EH (cell line): ENCODE measurements around the gene SCARB1.

Experiments
- DNase-seq: peaks from one replicate; pipeline ENCODE4 v3.0.0-alpha.2; 2015; ENCODE audit warnings: low read depth

The SCARB1 gene

GRCh38 chr12:124745891-124746570, 117.6 kb downstream of the SCARB1 start:
- DNase-seq = peak; percentile 96

GRCh38 chr12:124745465-124745890, 118.2 kb downstream of the SCARB1 start:
- no peak for DNase-seq

- no peak for DNase-seq
Measured at GRCh38 chr12:124744659-124745464, 118.8 kb downstream of the SCARB1 start.

GRCh38 chr12:124744273-124744640, 119.4 kb downstream of the SCARB1 start:
- no peak for DNase-seq

- no peak for DNase-seq
Measured at GRCh38 chr12:124743479-124744272, 120.0 kb downstream of the SCARB1 start.

GRCh38 chr12:124742678-124743077, 121.0 kb downstream of the SCARB1 start:
- no peak for DNase-seq

- DNase-seq = no peak
Measured at GRCh38 chr12:124742111-124742510, 121.6 kb downstream of the SCARB1 start.

- no peak for DNase-seq
Measured at GRCh38 chr12:124741211-124741610, 122.5 kb downstream of the SCARB1 start.

- DNase-seq = peak; percentile 69
Measured at GRCh38 chr12:124740691-124741137, 123.0 kb downstream of the SCARB1 start.

GRCh38 chr12:124739953-124740561, 123.6 kb downstream of the SCARB1 start:
- DNase-seq = no peak

- DNase-seq = peak; percentile 75
Measured at GRCh38 chr12:124738636-124739467, 124.8 kb downstream of the SCARB1 start.

GRCh38 chr12:124737772-124738635, 125.7 kb downstream of the SCARB1 start:
- no peak for DNase-seq

- no peak for DNase-seq
Measured at GRCh38 chr12:124737040-124737419, 126.6 kb downstream of the SCARB1 start.

- DNase-seq = no peak
Measured at GRCh38 chr12:124736115-124737039, 127.3 kb downstream of the SCARB1 start.

GRCh38 chr12:124734224-124734788, 129.4 kb downstream of the SCARB1 start:
- DNase-seq = no peak

- no peak for DNase-seq
Measured at GRCh38 chr12:124733086-124733485, 130.6 kb downstream of the SCARB1 start.

- DNase-seq = peak; percentile 84
Measured at GRCh38 chr12:124732275-124733075, 131.2 kb downstream of the SCARB1 start.

- no peak for DNase-seq
Measured at GRCh38 chr12:124731869-124732268, 131.8 kb downstream of the SCARB1 start.
